ENCODE results near the gene CHTF8. TPM values are rescaled to one million over a fixed set of nuclear protein-coding genes. Genes with fewer than 3 reads are reported as not detected.

The CHTF8 gene
- total and polyA plus RNA-seq, 2 experiments from 2014 or later = 80.0 to 83.6 TPM

DNA sequence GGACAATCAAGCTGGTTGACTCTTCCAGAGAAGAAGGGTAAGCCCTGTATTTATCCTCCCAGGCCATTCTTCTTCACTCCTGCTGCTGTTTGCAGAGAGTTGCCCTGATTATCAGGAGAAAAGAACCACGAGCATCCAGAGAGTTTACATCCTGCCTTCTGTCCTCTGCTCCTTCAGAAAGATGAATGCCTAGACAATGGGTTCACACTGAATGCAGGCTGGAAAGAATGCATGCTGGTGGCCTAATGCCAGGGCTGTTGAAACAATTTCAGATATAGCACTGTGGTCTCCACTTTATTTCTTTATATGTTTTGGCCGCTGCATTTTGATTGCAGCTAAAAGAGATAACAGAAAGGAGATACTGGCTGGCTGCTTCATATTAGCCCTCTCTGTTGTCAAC is 48.1 kb downstream of the CHTF8 start:
- no peak for DNase-seq (ENCODE audit: low spot score)
- 74% methylated on average over 2 of the region's 2 CpGs for WGBS (ENCODE audit: low lambda C conversion rate, missing lambda C conversion rate)
- H3K79me2 ChIP-seq = no peaks in the 10 kb centered on the region

DNA sequence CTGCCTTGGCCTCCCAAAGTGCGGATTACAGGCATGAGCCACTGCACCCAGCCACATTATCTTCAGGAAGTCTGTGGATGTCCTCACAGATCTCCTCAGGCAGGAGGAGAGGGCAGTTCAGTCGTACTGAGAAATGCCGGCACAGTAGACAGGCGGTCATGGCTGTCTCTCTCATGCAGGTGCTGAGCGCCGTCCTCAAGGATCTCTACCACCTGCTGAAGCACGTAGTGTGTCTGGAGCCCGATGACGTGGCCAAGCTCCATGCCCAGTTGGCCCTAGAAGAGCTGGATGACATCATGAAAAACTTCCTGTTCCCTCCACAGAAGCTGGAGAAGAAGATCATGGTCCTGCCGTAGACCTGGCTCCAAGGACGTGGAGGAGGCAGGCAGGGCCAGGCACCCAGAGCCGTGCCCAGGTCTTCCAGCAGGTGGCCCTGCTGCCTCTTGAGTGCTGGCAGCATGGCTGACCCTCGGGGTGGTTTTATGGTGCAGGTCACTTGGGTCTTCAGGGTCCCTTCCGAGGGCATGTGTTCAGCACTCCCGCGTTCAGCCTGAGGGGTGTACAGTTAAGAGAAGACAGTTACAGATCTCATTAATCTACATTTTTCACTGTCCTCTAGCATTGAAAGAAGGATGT is 49.0 kb downstream of the CHTF8 start:
- no peaks in the 10 kb centered on the region for H3K9me2 ChIP-seq (replicated peaks; ENCODE audit: insufficient read depth)
- no peaks in the 10 kb centered on the region for H3K27me3 ChIP-seq
- no peaks in the 10 kb centered on the region for H3K36me3 ChIP-seq (replicated peaks; ENCODE audit: insufficient read depth, low read depth)
- no peak overlapping the region for H3K27ac ChIP-seq
- WGBS (ENCODE audit: low lambda C conversion rate, missing lambda C conversion rate) = 95% methylated on average over 16 of the region's 16 CpGs
- no peak for TF ChIP-seq EZH2 (IDR thresholded peaks at IDR 0.05; ENCODE audit: borderline replicate concordance)
- TF ChIP-seq EZH2phosphoT487 (IDR thresholded peaks at IDR 0.05; ENCODE audit: low read depth, severe bottlenecking, unreplicated experiment) = no peak
- TF ChIP-seq, protein P1, sequence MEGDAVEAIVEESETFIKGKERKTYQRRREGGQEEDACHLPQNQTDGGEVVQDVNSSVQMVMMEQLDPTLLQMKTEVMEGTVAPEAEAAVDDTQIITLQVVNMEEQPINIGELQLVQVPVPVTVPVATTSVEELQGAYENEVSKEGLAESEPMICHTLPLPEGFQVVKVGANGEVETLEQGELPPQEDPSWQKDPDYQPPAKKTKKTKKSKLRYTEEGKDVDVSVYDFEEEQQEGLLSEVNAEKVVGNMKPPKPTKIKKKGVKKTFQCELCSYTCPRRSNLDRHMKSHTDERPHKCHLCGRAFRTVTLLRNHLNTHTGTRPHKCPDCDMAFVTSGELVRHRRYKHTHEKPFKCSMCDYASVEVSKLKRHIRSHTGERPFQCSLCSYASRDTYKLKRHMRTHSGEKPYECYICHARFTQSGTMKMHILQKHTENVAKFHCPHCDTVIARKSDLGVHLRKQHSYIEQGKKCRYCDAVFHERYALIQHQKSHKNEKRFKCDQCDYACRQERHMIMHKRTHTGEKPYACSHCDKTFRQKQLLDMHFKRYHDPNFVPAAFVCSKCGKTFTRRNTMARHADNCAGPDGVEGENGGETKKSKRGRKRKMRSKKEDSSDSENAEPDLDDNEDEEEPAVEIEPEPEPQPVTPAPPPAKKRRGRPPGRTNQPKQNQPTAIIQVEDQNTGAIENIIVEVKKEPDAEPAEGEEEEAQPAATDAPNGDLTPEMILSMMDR (IDR thresholded peaks at IDR 0.05; ENCODE audit: poor library complexity) = no peak
- no peaks in the 10 kb centered on the region for H4K20me1 ChIP-seq (ENCODE audit: insufficient read depth, poor library complexity, severe bottlenecking)
- H3K4me3 ChIP-seq = no peak overlapping the region
- H3K4me2 ChIP-seq = no peak overlapping the region
- no peak overlapping the region for H2AFZ ChIP-seq
- no peaks in the 10 kb centered on the region for H3K9me3 ChIP-seq (ENCODE audit: low read depth)
- no peaks in the 10 kb centered on the region for H3K79me2 ChIP-seq
- DNase-seq (ENCODE audit: low spot score) = no peak
- H3K4me1 ChIP-seq (ENCODE audit: insufficient read depth) = no peaks in the 10 kb centered on the region

More for the DNA sequence above, 48.1 kb downstream of the CHTF8 start:
- no peaks in the 10 kb centered on the region for H3K9me3 ChIP-seq (ENCODE audit: low read depth)
- no peak overlapping the region for H3K27ac ChIP-seq
- H2AFZ ChIP-seq = no peak overlapping the region
- no peak overlapping the region for H3K4me3 ChIP-seq
- TF ChIP-seq, protein P1 (IDR thresholded peaks at IDR 0.05; ENCODE audit: poor library complexity) = no peak
- TF ChIP-seq EZH2phosphoT487 (IDR thresholded peaks at IDR 0.05; ENCODE audit: low read depth, severe bottlenecking, unreplicated experiment) = no peak
- no peak for TF ChIP-seq EZH2 (IDR thresholded peaks at IDR 0.05; ENCODE audit: borderline replicate concordance)
- H3K9me2 ChIP-seq (replicated peaks; ENCODE audit: insufficient read depth) = no peaks in the 10 kb centered on the region
- no peaks in the 10 kb centered on the region for H3K27me3 ChIP-seq
- H4K20me1 ChIP-seq (ENCODE audit: insufficient read depth, poor library complexity, severe bottlenecking) = no peaks in the 10 kb centered on the region
- H3K4me2 ChIP-seq = no peak overlapping the region
- peaks cover 6% of the 10 kb centered on the region for H3K4me1 ChIP-seq (ENCODE audit: insufficient read depth)
- no peaks in the 10 kb centered on the region for H3K36me3 ChIP-seq (replicated peaks; ENCODE audit: insufficient read depth, low read depth)

DNA sequence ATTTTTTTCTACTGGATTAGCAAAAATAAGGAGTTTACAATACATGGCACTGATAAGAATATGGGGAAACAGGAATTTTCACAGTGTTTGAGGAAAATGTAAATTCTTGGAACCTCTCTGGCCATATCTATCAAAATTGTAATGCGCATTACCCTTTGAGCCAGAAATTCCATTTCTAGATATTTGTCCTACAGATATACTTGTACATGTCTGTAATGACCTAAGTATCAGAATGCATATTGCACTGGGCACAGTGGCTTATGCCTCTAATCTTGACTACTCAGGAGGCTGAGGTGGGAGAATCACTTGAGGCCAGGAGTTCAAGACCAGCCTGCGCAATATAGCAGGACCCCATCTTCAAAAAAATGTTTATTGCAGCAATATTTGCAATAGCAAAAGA is 52.7 kb downstream of the CHTF8 start:
- 100% methylated on average over 2 of the region's 2 CpGs for WGBS (ENCODE audit: low lambda C conversion rate, missing lambda C conversion rate)
- no peaks in the 10 kb centered on the region for H3K9me3 ChIP-seq (ENCODE audit: low read depth)
- no peak overlapping the region for H3K27ac ChIP-seq
- no peaks in the 10 kb centered on the region for H4K20me1 ChIP-seq (ENCODE audit: insufficient read depth, poor library complexity, severe bottlenecking)
- no peak for DNase-seq (ENCODE audit: low spot score)
- no peaks in the 10 kb centered on the region for H3K79me2 ChIP-seq
- no peaks in the 10 kb centered on the region for H3K4me1 ChIP-seq (ENCODE audit: insufficient read depth)
- no peaks in the 10 kb centered on the region for H3K36me3 ChIP-seq (replicated peaks; ENCODE audit: insufficient read depth, low read depth)
- no peak overlapping the region for H3K4me2 ChIP-seq
- H2AFZ ChIP-seq = no peak overlapping the region
- no peaks in the 10 kb centered on the region for H3K27me3 ChIP-seq
- no peak overlapping the region for H3K4me3 ChIP-seq
- no peaks in the 10 kb centered on the region for H3K9me2 ChIP-seq (replicated peaks; ENCODE audit: insufficient read depth)
- TF ChIP-seq, protein P1 (IDR thresholded peaks at IDR 0.05; ENCODE audit: poor library complexity) = no peak
